GM23338 (cell line): ENCODE measurements around the gene ACAD9. TPM values are rescaled to one million over a fixed set of nuclear protein-coding genes. Genes with fewer than 3 reads are reported as not detected.
A peak's percentile ranks its signal among the peaks of the same experiment; 100 is the strongest.

Experiments
- ATAC-seq: fragments of 200-7000 bp; cut with Tn5 transposase; 3 replicates; pipeline ENCODE4 v1.9.1; 2020
- DNase-seq: peaks from one replicate; pipeline ENCODE4 v3.0.0-alpha.2; 2015; ENCODE audit warnings: low spot score
- H2AFZ ChIP-seq: fragments of 200-600 bp; sonication (generic); 2 replicates; pipeline ENCODE4 v1.8.0; 2016; ENCODE audit warnings: antibody characterized with exemption, mild to moderate bottlenecking, moderate library complexity
- H3F3A ChIP-seq: fragments of 200-600 bp; sonication (generic); replicated peaks from 2 replicates; pipeline ENCODE4 v1.8.0; 2017; ENCODE audit warnings: antibody characterized with exemption, mixed run types, low read depth
- H3K27ac ChIP-seq: fragments of 200-600 bp; sonication (generic); 2 replicates; pipeline ENCODE4 v1.6.1; 2016; ENCODE audit warnings: low read depth
- H3K27me3 ChIP-seq: fragments of 200-600 bp; sonication (generic); 2 replicates; pipeline ENCODE4 v1.8.0; 2016; ENCODE audit warnings: mild to moderate bottlenecking, mixed run types, moderate library complexity; ENCODE audit not compliant: insufficient read depth
- H3K36me3 ChIP-seq: fragments of 200-600 bp; sonication (generic); 2 replicates; pipeline ENCODE4 v1.8.0; 2016; ENCODE audit warnings: mild to moderate bottlenecking; ENCODE audit not compliant: insufficient read depth
- H3K4me1 ChIP-seq: fragments of 200-600 bp; sonication (generic); 2 replicates; pipeline ENCODE4 v1.8.0; 2016; ENCODE audit warnings: mild to moderate bottlenecking, moderate library complexity; ENCODE audit not compliant: insufficient read depth
- H3K4me2 ChIP-seq: fragments of 200-600 bp; sonication (generic); 2 replicates; pipeline ENCODE4 v1.7.1; 2017; ENCODE audit warnings: mixed run types
- H3K4me3 ChIP-seq: fragments of 200-600 bp; sonication (generic); 2 replicates; pipeline ENCODE4 v1.6.1; 2016; ENCODE audit warnings: mixed run types
- H3K79me2 ChIP-seq: fragments of 200-600 bp; sonication (generic); replicated peaks from 2 replicates; pipeline ENCODE4 v1.8.0; 2017; ENCODE audit warnings: mild to moderate bottlenecking; ENCODE audit not compliant: insufficient read depth
- H3K9me2 ChIP-seq: fragments of 200-600 bp; sonication (generic); 2 replicates; pipeline ENCODE4 v1.8.0; 2017; ENCODE audit not compliant: insufficient read depth
- H4K20me1 ChIP-seq: fragments of 200-600 bp; sonication (generic); replicated peaks from 2 replicates; pipeline ENCODE4 v1.8.0; 2017; ENCODE audit warnings: mild to moderate bottlenecking; ENCODE audit not compliant: insufficient read depth
- H3K27ac Mint-ChIP-seq: 2 replicates; pipeline ENCODE4 v1.8.0; 2020; ENCODE audit warnings: inconsistent platforms, mild to moderate bottlenecking, moderate library complexity, mixed read lengths
- H3K27me3 Mint-ChIP-seq: 3 replicates; pipeline ENCODE4 v1.8.0; 2022; ENCODE audit warnings: low read depth, mild to moderate bottlenecking, moderate library complexity, mixed read lengths, inconsistent platforms; ENCODE audit not compliant: insufficient read depth, poor library complexity
- H3K36me3 Mint-ChIP-seq: 3 replicates; pipeline ENCODE4 v1.8.0; 2021; ENCODE audit warnings: low read depth, mild to moderate bottlenecking, inconsistent platforms, moderate library complexity, mixed read lengths
- H3K4me1 Mint-ChIP-seq: 3 replicates; pipeline ENCODE4 v1.8.0; 2020; ENCODE audit warnings: mild to moderate bottlenecking, inconsistent platforms, mixed read lengths
- H3K4me3 Mint-ChIP-seq: 3 replicates; pipeline ENCODE4 v1.8.0; 2021; ENCODE audit warnings: moderate library complexity, mild to moderate bottlenecking, inconsistent platforms, mixed read lengths
- H3K9me3 Mint-ChIP-seq: 3 replicates; pipeline ENCODE4 v1.8.0; 2020; ENCODE audit warnings: moderate library complexity, mild to moderate bottlenecking, inconsistent platforms, mixed read lengths
- CREB1 ChIP-seq: fragments of 250-450 bp; sonication (Bioruptor Pico); IDR thresholded peaks from 2 replicates; pipeline ENCODE4 v1.5.0; 2020; ENCODE audit warnings: low read depth, mild to moderate bottlenecking, moderate library complexity
- CTCF ChIP-seq, 2 experiments: fragments of 200-600 bp in 1 of 2; sonication (generic) in 1 of 2; conservative IDR thresholded peaks; 2 replicates each; pipeline versions ENCODE4 v1.5.1 to v1.6.1; 2016 to 2017; ENCODE audit warnings: antibody characterized with exemption in 2 of 2, low read depth in 2 of 2, mild to moderate bottlenecking in 2 of 2, moderate library complexity in 1 of 2
- EZH2 ChIP-seq: fragments of 200-600 bp; sonication (generic); IDR thresholded peaks from one replicate; pipeline ENCODE4 v1.8.0; 2017; ENCODE audit warnings: antibody characterized with exemption, mild to moderate bottlenecking, low read depth; ENCODE audit not compliant: unreplicated experiment
- EZH2phosphoT487 ChIP-seq: fragments of 200-600 bp; sonication (generic); IDR thresholded peaks from one replicate; pipeline ENCODE4 v1.8.1; 2018; ENCODE audit warnings: antibody characterized with exemption; ENCODE audit not compliant: unreplicated experiment
- JUNB ChIP-seq: IDR thresholded peaks from one replicate; pipeline ENCODE4 v1.6.1; 2016; ENCODE audit warnings: antibody characterized with exemption; ENCODE audit not compliant: unreplicated experiment
- NANOG ChIP-seq: IDR thresholded peaks from 2 replicates; pipeline ENCODE4 v1.6.1; 2016; ENCODE audit warnings: antibody characterized with exemption, borderline replicate concordance
- POLR2AphosphoS5 ChIP-seq: IDR thresholded peaks from 2 replicates; pipeline ENCODE4 v1.6.1; 2016; ENCODE audit warnings: antibody characterized with exemption, low read depth
- STAT1 ChIP-seq: IDR thresholded peaks from one replicate; pipeline ENCODE4 v1.6.1; 2016; ENCODE audit warnings: antibody characterized with exemption; ENCODE audit not compliant: unreplicated experiment
- ZNF114 ChIP-seq: fragments of 250-450 bp; sonication (Bioruptor Pico); IDR thresholded peaks from 2 replicates; pipeline ENCODE4 v1.5.0; 2020; ENCODE audit warnings: mild to moderate bottlenecking, moderate library complexity
- ZNF331 ChIP-seq: fragments of 250-450 bp; sonication (Bioruptor Pico); IDR thresholded peaks from 2 replicates; pipeline ENCODE4 v1.5.0; 2020; ENCODE audit warnings: low read depth, mild to moderate bottlenecking, moderate library complexity
- ZNF462 ChIP-seq: fragments of 250-450 bp; sonication (Bioruptor Pico); IDR thresholded peaks from 2 replicates; pipeline ENCODE4 v1.5.0; 2020; ENCODE audit warnings: mild to moderate bottlenecking, moderate library complexity
- polyA plus RNA-seq: library from polyadenylated mRNA; unstranded; fragments of >200 nt; fragmentation: Nextera tagmentation; extraction: Ambion mirVana; gene quantifications from 2 replicates; pipeline ENCODE4 v1.2.1, GENCODE V29; 2016
- total RNA-seq: library from RNA; depleted of rRNA; stranded (reverse); fragments of >200 nt; shearing (Covaris generic); gene quantifications from 2 replicates; pipeline ENCODE4 v1.2.3, GENCODE V29; 2014
- TF ChIP-seq, protein P1 (sequence below): IDR thresholded peaks from one replicate; pipeline ENCODE4 v1.6.1; 2018; ENCODE audit warnings: antibody characterized with exemption; ENCODE audit not compliant: unreplicated experiment
- TF ChIP-seq, protein P2 (sequence below): IDR thresholded peaks from 2 replicates; pipeline ENCODE4 v1.6.1; 2016; ENCODE audit warnings: antibody characterized with exemption

The ACAD9 gene
- total and polyA plus RNA-seq, 2 experiments from 2014 or later = 21.2 to 36.4 TPM

DNA sequence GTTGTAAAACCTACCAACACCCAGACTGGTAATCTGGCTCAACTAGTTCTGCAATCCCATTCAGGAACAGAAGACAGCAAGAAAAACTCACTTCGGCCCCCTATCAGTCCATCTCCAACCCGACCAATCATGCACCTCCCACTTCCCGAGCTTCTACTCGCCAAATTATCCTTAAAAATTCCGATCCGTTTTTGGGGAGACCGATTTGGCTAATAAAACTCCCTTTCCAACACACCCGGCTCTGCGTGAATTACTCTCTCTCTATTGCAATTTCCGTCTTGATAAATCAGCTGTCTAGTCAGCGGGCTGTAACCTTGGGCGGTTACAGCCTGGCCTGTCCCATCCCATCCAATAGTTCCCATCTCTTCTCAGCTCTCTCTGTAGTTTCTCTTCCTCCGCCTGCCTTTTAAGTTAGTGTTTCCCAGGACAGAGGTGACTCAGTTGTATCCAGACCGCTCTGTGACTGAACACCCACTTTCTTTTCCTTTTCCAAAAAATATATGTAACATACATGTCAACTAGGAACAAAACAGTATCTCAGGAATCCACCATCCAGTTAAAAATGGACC, 780 bp upstream of the ACAD9 start:
- Histone ChIP-seq H4K20me1 (no peaks in the 10 kb centered on the region; the same call in 1 of the 2 replicates), H3K4me2 (peak overlapping the region; percentile 93), H3F3A (no peaks in the 10 kb centered on the region), H3K36me3 (no peaks in the 10 kb centered on the region), H3K9me2 (no peaks in the 10 kb centered on the region), H3K4me3 (peak overlapping the region; percentile 81), H3K4me1 (peaks cover 19% of the 10 kb centered on the region; the same call in 1 of the 2 replicates), H3K79me2 (peaks cover 48% of the 10 kb centered on the region), H3K27me3 (no peaks in the 10 kb centered on the region), H2AFZ (peak overlapping the region; percentile 64; the same call in 1 of the 2 replicates), H3K27ac (peak overlapping the region; percentile 91)
- no peak for TF ChIP-seq STAT1
- TF ChIP-seq, protein P1, sequence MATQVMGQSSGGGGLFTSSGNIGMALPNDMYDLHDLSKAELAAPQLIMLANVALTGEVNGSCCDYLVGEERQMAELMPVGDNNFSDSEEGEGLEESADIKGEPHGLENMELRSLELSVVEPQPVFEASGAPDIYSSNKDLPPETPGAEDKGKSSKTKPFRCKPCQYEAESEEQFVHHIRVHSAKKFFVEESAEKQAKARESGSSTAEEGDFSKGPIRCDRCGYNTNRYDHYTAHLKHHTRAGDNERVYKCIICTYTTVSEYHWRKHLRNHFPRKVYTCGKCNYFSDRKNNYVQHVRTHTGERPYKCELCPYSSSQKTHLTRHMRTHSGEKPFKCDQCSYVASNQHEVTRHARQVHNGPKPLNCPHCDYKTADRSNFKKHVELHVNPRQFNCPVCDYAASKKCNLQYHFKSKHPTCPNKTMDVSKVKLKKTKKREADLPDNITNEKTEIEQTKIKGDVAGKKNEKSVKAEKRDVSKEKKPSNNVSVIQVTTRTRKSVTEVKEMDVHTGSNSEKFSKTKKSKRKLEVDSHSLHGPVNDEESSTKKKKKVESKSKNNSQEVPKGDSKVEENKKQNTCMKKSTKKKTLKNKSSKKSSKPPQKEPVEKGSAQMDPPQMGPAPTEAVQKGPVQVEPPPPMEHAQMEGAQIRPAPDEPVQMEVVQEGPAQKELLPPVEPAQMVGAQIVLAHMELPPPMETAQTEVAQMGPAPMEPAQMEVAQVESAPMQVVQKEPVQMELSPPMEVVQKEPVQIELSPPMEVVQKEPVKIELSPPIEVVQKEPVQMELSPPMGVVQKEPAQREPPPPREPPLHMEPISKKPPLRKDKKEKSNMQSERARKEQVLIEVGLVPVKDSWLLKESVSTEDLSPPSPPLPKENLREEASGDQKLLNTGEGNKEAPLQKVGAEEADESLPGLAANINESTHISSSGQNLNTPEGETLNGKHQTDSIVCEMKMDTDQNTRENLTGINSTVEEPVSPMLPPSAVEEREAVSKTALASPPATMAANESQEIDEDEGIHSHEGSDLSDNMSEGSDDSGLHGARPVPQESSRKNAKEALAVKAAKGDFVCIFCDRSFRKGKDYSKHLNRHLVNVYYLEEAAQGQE = no peak
- no peak for TF ChIP-seq NANOG
- TF ChIP-seq, protein P2, sequence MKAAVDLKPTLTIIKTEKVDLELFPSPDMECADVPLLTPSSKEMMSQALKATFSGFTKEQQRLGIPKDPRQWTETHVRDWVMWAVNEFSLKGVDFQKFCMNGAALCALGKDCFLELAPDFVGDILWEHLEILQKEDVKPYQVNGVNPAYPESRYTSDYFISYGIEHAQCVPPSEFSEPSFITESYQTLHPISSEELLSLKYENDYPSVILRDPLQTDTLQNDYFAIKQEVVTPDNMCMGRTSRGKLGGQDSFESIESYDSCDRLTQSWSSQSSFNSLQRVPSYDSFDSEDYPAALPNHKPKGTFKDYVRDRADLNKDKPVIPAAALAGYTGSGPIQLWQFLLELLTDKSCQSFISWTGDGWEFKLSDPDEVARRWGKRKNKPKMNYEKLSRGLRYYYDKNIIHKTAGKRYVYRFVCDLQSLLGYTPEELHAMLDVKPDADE = no peak
- TF ChIP-seq CREB1 (CRISPR knock-in tag) = no peak
- no peak for TF ChIP-seq ZNF462 (CRISPR knock-in tag)
- TF ChIP-seq EZH2 = no peak
- no peak for TF ChIP-seq POLR2AphosphoS5
- TF ChIP-seq CTCF (conservative IDR thresholded peaks at IDR 0.05; ENCODE audit: low read depth in 2 of 2) = no peak
- no peak for TF ChIP-seq EZH2phosphoT487
- TF ChIP-seq ZNF114 (CRISPR knock-in tag) = no peak
- no peak for TF ChIP-seq JUNB
- no peak for TF ChIP-seq ZNF331 (CRISPR knock-in tag)
- peaks cover 16% of the 10 kb centered on the region for H3K27me3 Mint-ChIP-seq
- DNase-seq (peak; percentile 17), ATAC-seq (peak; percentile 24)
- H3K4me3 Mint-ChIP-seq = peak overlapping the region; percentile 93
- H3K9me3 Mint-ChIP-seq = no peaks in the 10 kb centered on the region
- H3K27ac Mint-ChIP-seq = peak overlapping the region; percentile 99
- H3K36me3 Mint-ChIP-seq = peaks cover 7% of the 10 kb centered on the region; the same call in 2 of the 3 replicates
- peaks cover 27% of the 10 kb centered on the region for H3K4me1 Mint-ChIP-seq
